Stomach (tissue), 9 donors: ENCODE data around the gene KASH5. TPM values are rescaled to one million over a fixed set of nuclear protein-coding genes. Genes with fewer than 3 reads are reported as not detected.
A peak's percentile ranks its signal among the peaks of the same experiment; 100 is the strongest.

Source experiments
- DNase-seq, 2 donors: peaks; one replicate each; pipeline versions ENCODE4 v3.0.0 to v3.0.0-alpha.2; 2013 to 2019
- H3K27ac ChIP-seq, 5 donors: fragments of 200-600 bp in 4 of 5; sonication (generic) in 4 of 5; one replicate each; pipeline ENCODE4 v1.5.1; 2013 to 2019; ENCODE audit warnings: mild to moderate bottlenecking in 1 of 5, moderate library complexity in 1 of 5
- H3K27me3 ChIP-seq, 3 donors: fragments of 200-600 bp; sonication (generic); one replicate each; pipeline ENCODE4 v1.5.1; 2017 to 2019; ENCODE audit warnings: mixed run types in 1 of 3
- H3K36me3 ChIP-seq, 4 donors: fragments of 200-600 bp; sonication (generic); 1 replicate in 3 of 4; 2 replicates in 1 of 4; pipeline ENCODE4 v1.5.1; 2016 to 2019
- H3K4me1 ChIP-seq, 4 donors: fragments of 200-600 bp; sonication (generic); one replicate each; pipeline ENCODE4 v1.5.1; 2016 to 2019
- H3K4me3 ChIP-seq, 4 donors: fragments of 200-600 bp; sonication (generic) in 3 of 4; one replicate each; pipeline ENCODE4 v1.5.1; 2016 to 2019; ENCODE audit warnings: mild to moderate bottlenecking in 1 of 4
- H3K9me3 ChIP-seq, 4 donors: fragments of 200-600 bp; sonication (generic); one replicate each; pipeline ENCODE4 v1.5.1; 2016 to 2019
- CTCF ChIP-seq, 7 experiments: fragments of 450-650 bp in 4 of 7; fragments of 200-600 bp in 3 of 7; sonication (generic) in 3 of 7; IDR thresholded peaks; one replicate each; pipeline ENCODE4 v1.5.1; 2016 to 2019; ENCODE audit warnings: antibody characterized with exemption in 7 of 7, control low read depth in 2 of 7, mild to moderate bottlenecking in 1 of 7
- EP300 ChIP-seq: sonication (generic); formaldehyde crosslinking; IDR thresholded peaks from one replicate; pipeline ENCODE4 v1.6.1; 2017; ENCODE audit warnings: antibody characterized with exemption
- POLR2A ChIP-seq, 4 donors: fragments of 450-650 bp; IDR thresholded peaks; one replicate each; pipeline ENCODE4 v1.6.1; 2016; ENCODE audit warnings: antibody characterized with exemption in 4 of 4, control low read depth in 2 of 4, mild to moderate bottlenecking in 1 of 4, moderate library complexity in 1 of 4
- POLR2AphosphoS5 ChIP-seq, 3 donors: sonication (generic); formaldehyde crosslinking; IDR thresholded peaks; one replicate each; pipeline ENCODE4 v1.6.1; 2016; ENCODE audit warnings: antibody characterized with exemption in 3 of 3
- WGBS, 5 donors: extraction: QIAGEN DNeasy Blood & Tissue Kit in 3 of 5; methylation state at CpG; one replicate each; pipeline versions ENCODE4 v1.1.5 to v1.1.7; 2013 to 2018; 5-methylcytosine and 5-hydroxymethylcytosine counted together
- intact Hi-C: fragments of 100-400 bp; cut with DNase I; formaldehyde crosslinking; loops from one replicate; pipeline ENCODE4 v1.15.1; 2023; ENCODE audit warnings: low total_unique reads
- polyA plus RNA-seq, 3 donors: library from polyadenylated mRNA; stranded (reverse); fragments of 200-250 nt; gene quantifications; one replicate each; pipeline ENCODE4 v1.2.3, GENCODE V29; 2013
- total RNA-seq, 5 donors: library from RNA; depleted of rRNA; stranded (reverse); fragments of >200 nt; gene quantifications; one replicate each; pipeline versions ENCODE4 v1.1.0 to v1.2.3, GENCODE V29; 2014 to 2016
- donor health status: healthy with polysubstance abuse.
- donor health status: Bipolar disorder and iron deficiency.
- donor health status: healthy.

KASH5 gene
- total and polyA plus RNA-seq, 8 donors, result 0.20 to 0.37 TPM; not detected in 6

GRCh38 chr19:49448432-49448786 is 60.4 kb downstream of the KASH5 start:
- no peak overlapping the region for H3K4me3 ChIP-seq
- H3K27me3 ChIP-seq, result no peaks in the 10 kb centered on the region
- DNase-seq, result no peak
- WGBS, 5 donors, result 90 to 94% (median 93%) methylated on average over 6 of the region's 6 CpGs
- no peak for TF ChIP-seq CTCF (IDR thresholded peaks at IDR 0.05)
- no peak for TF ChIP-seq POLR2A (IDR thresholded peaks at IDR 0.05)
- TF ChIP-seq EP300, result no peak
- H3K4me1 ChIP-seq, result peaks cover 0 to 48% (median 32%) of the 10 kb centered on the region in 4 donors
- no peaks in the 10 kb centered on the region for H3K9me3 ChIP-seq
- intact Hi-C loops, result no loop called here
- no peak overlapping the region for H3K27ac ChIP-seq
- peaks cover 10 to 43% (median 38%) of the 10 kb centered on the region in 4 donors for H3K36me3 ChIP-seq

GRCh38 chr19:49450405-49450804 is 62.4 kb downstream of the KASH5 start:
- H3K4me3 ChIP-seq, result peak overlapping the region in 2 of 4 donors; percentile 90 to 98
- WGBS, 5 donors, result 80 to 89% (median 82%) methylated on average over 7 of the region's 7 CpGs
- H3K36me3 ChIP-seq, result peaks cover 10 to 43% (median 38%) of the 10 kb centered on the region in 4 donors
- no peaks in the 10 kb centered on the region for H3K27me3 ChIP-seq
- H3K9me3 ChIP-seq, result no peaks in the 10 kb centered on the region
- intact Hi-C loops, result no loop called here
- H3K27ac ChIP-seq, result peak overlapping the region in 1 of 5 donors; percentile 94
- TF ChIP-seq EP300, result no peak
- TF ChIP-seq POLR2A (IDR thresholded peaks at IDR 0.05), result no peak
- no peak for TF ChIP-seq POLR2AphosphoS5 (IDR thresholded peaks at IDR 0.05)
- no peak for TF ChIP-seq CTCF (IDR thresholded peaks at IDR 0.05)
- H3K4me1 ChIP-seq, result peaks cover 9 to 57% (median 42%) of the 10 kb centered on the region in 4 donors
- no peak for DNase-seq

GRCh38 chr19:49451430-49452181 is 63.6 kb downstream of the KASH5 start, which contains the start of gene PIH1D1:
PIH1D1 (minus strand) TSS chr19:49451814; CDS start chr19:49451574, 240 bp downstream.
- peaks cover 9 to 60% (median 42%) of the 10 kb centered on the region in 4 donors for H3K4me1 ChIP-seq
- WGBS, 5 donors, result 0 to 1% (median 1%) methylated on average over 34 to 42 of the region's 42 CpGs
- peak within 1 kb of the TSS; percentile 69 to 98 (median 90) for H3K4me3 ChIP-seq
- intact Hi-C loops, result no loop called here
- peak; percentile 98 to 99 for DNase-seq
- H3K36me3 ChIP-seq, result peaks cover 6 to 37% (median 33%) of the 10 kb centered on the region in 4 donors
- peak within 1 kb of the TSS; percentile 94 to 99 (median 97) for H3K27ac ChIP-seq
- TF ChIP-seq EP300 (no peak), POLR2A (IDR thresholded peaks at IDR 0.05) (no peak), CTCF (IDR thresholded peaks at IDR 0.05) (peak in 1 of 7 experiments; percentile 20), POLR2AphosphoS5 (IDR thresholded peaks at IDR 0.05) (peak; percentile 72 to 98 (median 84))
- no peaks in the 10 kb centered on the region for H3K27me3 ChIP-seq
- H3K9me3 ChIP-seq, result no peaks in the 10 kb centered on the region

GRCh38 chr19:49453013-49453756 is 65.1 kb downstream of the KASH5 start, which contains the start of gene ALDH16A1:
ALDH16A1 (plus strand) TSS chr19:49453225; CDS start chr19:49453332, 107 bp downstream.
- peaks cover 9 to 68% (median 40%) of the 10 kb centered on the region in 4 donors for H3K4me1 ChIP-seq
- TF ChIP-seq POLR2AphosphoS5 (IDR thresholded peaks at IDR 0.05) (peak; percentile 64 to 95 (median 91)), EP300 (no peak), POLR2A (IDR thresholded peaks at IDR 0.05) (peak in 1 of 4 donors; percentile 85)
- H3K9me3 ChIP-seq, result no peaks in the 10 kb centered on the region
- peaks cover 4 to 24% (median 23%) of the 10 kb centered on the region in 4 donors for H3K36me3 ChIP-seq
- peak within 1 kb of the TSS; percentile 94 to 99 (median 97) for H3K27ac ChIP-seq
- intact Hi-C loops, result no loop called here
- peak within 1 kb of the TSS; percentile 69 to 98 (median 81) for H3K4me3 ChIP-seq
- no peaks in the 10 kb centered on the region for H3K27me3 ChIP-seq
- 0 to 1% (median 0%) methylated on average over 53 to 66 of the region's 66 CpGs for WGBS, 5 donors
- DNase-seq, result peak; percentile 98 to 99
